ENCODE data around the gene TYROBP.

TYROBP gene

GRCh38 chr19:35856546-35857149 is 51.4 kb downstream of the TYROBP start, which contains the start of gene KIRREL2:
KIRREL2 (plus strand) TSS chr19:35856911; CDS start chr19:35857120, 209 bp downstream.
- H3K4me2 ChIP-seq (ENCODE audit: low read length), result peak within 1 kb of the TSS; percentile 81
- H4K20me1 ChIP-seq (ENCODE audit: insufficient read depth, low read length), result no peaks in the 10 kb centered on the region
- no peaks in the 10 kb centered on the region for H3K9me3 ChIP-seq (ENCODE audit: low read length)
- H3K4me3 ChIP-seq (ENCODE audit: low read depth, low read length, poor library complexity, severe bottlenecking), result peak within 1 kb of the TSS; percentile 58
- no peaks in the 10 kb centered on the region for H3K9me2 ChIP-seq (ENCODE audit: low read depth, low read length)
- H3K4me1 ChIP-seq (ENCODE audit: insufficient read depth, low read length, severe bottlenecking), result peaks cover 12% of the 10 kb centered on the region
- no peaks in the 10 kb centered on the region for H3K79me2 ChIP-seq (ENCODE audit: insufficient read depth, low read length)
- no peak within 1 kb of the TSS for H3K27ac ChIP-seq (ENCODE audit: low read depth, low read length, poor library complexity, severe bottlenecking)
- H2AFZ ChIP-seq (ENCODE audit: low read length), result no peak within 1 kb of the TSS
- H3F3A ChIP-seq (ENCODE audit: insufficient read depth, low read length), result no peaks in the 10 kb centered on the region
- no peaks in the 10 kb centered on the region for H3K36me3 ChIP-seq (ENCODE audit: insufficient read depth, low read length)
- H3K27me3 ChIP-seq (ENCODE audit: insufficient read depth, low read length), result peaks cover 6% of the 10 kb centered on the region; the same call in 1 of the 2 replicates
- peak within 1 kb of the TSS; percentile 19; the same call in 1 of the 2 replicates for H3K9ac ChIP-seq (ENCODE audit: low read length)
- no peak for TF ChIP-seq CTCF (IDR thresholded peaks at IDR 0.05; ENCODE audit: low read length)

Data from OCI-LY1 (cell line).